ENCODE results near the gene DIPK1B.

- TF ChIP-seq PKNOX1 (IDR thresholded peaks at IDR 0.05) (no peak), LEF1 (IDR thresholded peaks at IDR 0.05; ENCODE audit: borderline replicate concordance) (no peak), SP1 (IDR thresholded peaks at IDR 0.05) (no peak), L3MBTL2 (conservative IDR thresholded peaks at IDR 0.05) (no peak), FOXM1 (IDR thresholded peaks at IDR 0.05; ENCODE audit: borderline replicate concordance) (no peak)
These were observed 49.5 kb upstream of the DIPK1B start, which contains the start of gene EGFL7 for GRCh38 chr9:136662656-136663581.
